ENCODE data around the gene YWHAG. TPM values are rescaled to one million over a fixed set of nuclear protein-coding genes. Genes with fewer than 3 reads are reported as not detected.
A peak's percentile ranks its signal among the peaks of the same experiment; 100 is the strongest.

YWHAG gene
- total RNA-seq, 1 donor from 2014 or later = 205 TPM

GRCh38 chr7:76329479-76329878 lies 29.3 kb downstream of the YWHAG start:
- H3K36me3 Mint-ChIP-seq (ENCODE audit: low read depth) = peaks cover 33% of the 10 kb centered on the region
- peak overlapping the region; percentile 14 for H3K27ac Mint-ChIP-seq (ENCODE audit: unreplicated experiment)

GRCh38 chr7:76328389-76328788 lies 30.4 kb downstream of the YWHAG start:
- DNase-seq (ENCODE audit: low spot score) = no peak
- H3K36me3 Mint-ChIP-seq (ENCODE audit: low read depth) = peaks cover 36% of the 10 kb centered on the region
- no peak for TF ChIP-seq CTCF (IDR thresholded peaks at IDR 0.05)
- H3K27me3 Mint-ChIP-seq (ENCODE audit: low read depth) = no peaks in the 10 kb centered on the region
- no peak overlapping the region for H3K4me3 Mint-ChIP-seq (ENCODE audit: unreplicated experiment)
- H3K4me1 Mint-ChIP-seq (ENCODE audit: low read depth) = peaks cover 48% of the 10 kb centered on the region
- peak overlapping the region; percentile 18 for H3K27ac Mint-ChIP-seq (ENCODE audit: unreplicated experiment)
- no peaks in the 10 kb centered on the region for H3K9me3 Mint-ChIP-seq (ENCODE audit: low read depth)

More at GRCh38 chr7:76329479-76329878, 29.3 kb downstream of the YWHAG start:
- no peak for TF ChIP-seq CTCF (IDR thresholded peaks at IDR 0.05)
- DNase-seq (ENCODE audit: low spot score) = no peak
- Mint-ChIP-seq H3K4me1 (ENCODE audit: low read depth) (peaks cover 53% of the 10 kb centered on the region), H3K4me3 (ENCODE audit: unreplicated experiment) (no peak overlapping the region), H3K9me3 (ENCODE audit: low read depth) (no peaks in the 10 kb centered on the region), H3K27me3 (ENCODE audit: low read depth) (no peaks in the 10 kb centered on the region)

- Mint-ChIP-seq H3K36me3 (ENCODE audit: low read depth) (peaks cover 36% of the 10 kb centered on the region), H3K9me3 (ENCODE audit: low read depth) (no peaks in the 10 kb centered on the region), H3K27ac (ENCODE audit: unreplicated experiment) (no peak overlapping the region), H3K4me1 (ENCODE audit: low read depth) (peaks cover 49% of the 10 kb centered on the region), H3K27me3 (ENCODE audit: low read depth) (no peaks in the 10 kb centered on the region), H3K4me3 (ENCODE audit: unreplicated experiment) (no peak overlapping the region)
- no peak for TF ChIP-seq CTCF (IDR thresholded peaks at IDR 0.05)
- no peak for DNase-seq (ENCODE audit: low spot score)
Measured at GRCh38 chr7:76327610-76328009, 31.2 kb downstream of the YWHAG start.

- H3K36me3 Mint-ChIP-seq (ENCODE audit: low read depth) = peaks cover 36% of the 10 kb centered on the region
- peak overlapping the region; percentile 98 for H3K27ac Mint-ChIP-seq (ENCODE audit: unreplicated experiment)
- H3K4me1 Mint-ChIP-seq (ENCODE audit: low read depth) = peaks cover 44% of the 10 kb centered on the region
- DNase-seq (ENCODE audit: low spot score) = no peak
- no peak overlapping the region for H3K4me3 Mint-ChIP-seq (ENCODE audit: unreplicated experiment)
- H3K9me3 Mint-ChIP-seq (ENCODE audit: low read depth) = no peaks in the 10 kb centered on the region
- no peaks in the 10 kb centered on the region for H3K27me3 Mint-ChIP-seq (ENCODE audit: low read depth)
- no peak for TF ChIP-seq CTCF (IDR thresholded peaks at IDR 0.05)
Measured at GRCh38 chr7:76326646-76327233, 32.1 kb downstream of the YWHAG start.

- no peak for DNase-seq (ENCODE audit: low spot score)
- no peak overlapping the region for H3K4me3 Mint-ChIP-seq (ENCODE audit: unreplicated experiment)
- peak overlapping the region; percentile 98 for H3K27ac Mint-ChIP-seq (ENCODE audit: unreplicated experiment)
- H3K27me3 Mint-ChIP-seq (ENCODE audit: low read depth) = no peaks in the 10 kb centered on the region
- TF ChIP-seq CTCF (IDR thresholded peaks at IDR 0.05) = no peak
- peaks cover 40% of the 10 kb centered on the region for H3K4me1 Mint-ChIP-seq (ENCODE audit: low read depth)
- no peaks in the 10 kb centered on the region for H3K9me3 Mint-ChIP-seq (ENCODE audit: low read depth)
- H3K36me3 Mint-ChIP-seq (ENCODE audit: low read depth) = peaks cover 36% of the 10 kb centered on the region
Measured at GRCh38 chr7:76325811-76326210, 33.0 kb downstream of the YWHAG start.
